NCI-H2171 treated with DMSO at 0.1 percent for 48 hours (cell line): ENCODE data around the gene CGA.

Experiments used
- DNase-seq: peaks from one replicate; lab custom pipeline; 2025; lab: John Stamatoyannopoulos, UW

Gene CGA

GRCh38 chr6:87088076-87088475 is 6.8 kb downstream of the CGA start:
- no peak for DNase-seq

GRCh38 chr6:87082160-87082721 is 12.7 kb downstream of the CGA start:
- no peak for DNase-seq

GRCh38 chr6:87078983-87079616 is 15.8 kb downstream of the CGA start:
- DNase-seq = peak; percentile 66

GRCh38 chr6:87075168-87075567 is 19.7 kb downstream of the CGA start:
- DNase-seq = no peak

- no peak for DNase-seq
Measured at GRCh38 chr6:87074101-87074621, 20.7 kb downstream of the CGA start.

- DNase-seq = no peak
Measured at GRCh38 chr6:87071683-87072082, 23.2 kb downstream of the CGA start.

- DNase-seq = no peak
Measured at GRCh38 chr6:87070741-87071140, 24.2 kb downstream of the CGA start.

GRCh38 chr6:87068795-87069194 is 26.1 kb downstream of the CGA start:
- DNase-seq = no peak

GRCh38 chr6:87066449-87067333 is 28.2 kb downstream of the CGA start:
- DNase-seq = peak; percentile 68

- DNase-seq = no peak
Measured at GRCh38 chr6:87065117-87065516, 29.8 kb downstream of the CGA start.

- no peak for DNase-seq
Measured at GRCh38 chr6:87059943-87060342, 35.0 kb downstream of the CGA start.

GRCh38 chr6:87054143-87054833 is 40.6 kb downstream of the CGA start:
- DNase-seq = no peak

- DNase-seq = no peak
Measured at GRCh38 chr6:87053312-87053711, 41.6 kb downstream of the CGA start.

- no peak for DNase-seq
Measured at GRCh38 chr6:87049779-87050178, 45.1 kb downstream of the CGA start.

- DNase-seq = no peak
Measured at GRCh38 chr6:87045521-87046075, 49.3 kb downstream of the CGA start.

GRCh38 chr6:87040729-87041128 is 54.2 kb downstream of the CGA start:
- DNase-seq = no peak
